B cell (primary cell): ENCODE results near the gene PLEKHG4B. TPM values are rescaled to one million over a fixed set of nuclear protein-coding genes. Genes with fewer than 3 reads are reported as not detected.

Experiments used
- ATAC-seq: fragments of 200-7000 bp; cut with Tn5 transposase; one replicate; pipeline ENCODE4 v1.10.0; 2021; ENCODE audit warnings: low read depth, mild to moderate bottlenecking, moderate number of reproducible peaks, moderate library complexity
- CTCF ChIA-PET: fragments of 350-600 bp; sonication (Branson Sonifier 250); formaldehyde crosslinking; loops from one replicate; lab custom pipeline; 2021; ENCODE audit warnings: antibody characterized with exemption, inconsistent platforms; lab: Charles Lee
- POLR2A ChIA-PET: fragments of 350-600 bp; sonication (Branson Sonifier 250); formaldehyde crosslinking; loops from one replicate; lab custom pipeline; 2021; ENCODE audit warnings: antibody characterized with exemption; lab: Charles Lee
- DNase-seq: peaks from one replicate; pipeline ENCODE4 v3.0.0; 2013
- H2AFZ ChIP-seq: 2 replicates; pipeline ENCODE4 v1.6.1; 2012; ENCODE audit warnings: mild to moderate bottlenecking, low read depth, low read length; ENCODE audit not compliant: insufficient read depth, poor library complexity, severe bottlenecking
- H3K27ac ChIP-seq, 2 donors: 1 replicate in 1 of 2; 2 replicates in 1 of 2; pipeline ENCODE4 v1.5.1; 2012 to 2013; ENCODE audit warnings: low read length in 2 of 2, mild to moderate bottlenecking in 2 of 2, moderate library complexity in 1 of 2
- H3K27me3 ChIP-seq, 4 experiments: fragments of 200-600 bp in 1 of 4; sonication (generic) in 1 of 4; replicated peaks in 1 of 4; 1 replicate in 2 of 4; 2 replicates in 2 of 4; pipeline versions ENCODE4 v1.6.1 to v1.7.0; 2013 to 2016; ENCODE audit warnings: low read length in 3 of 4, mild to moderate bottlenecking in 2 of 4, mixed read lengths in 1 of 4, moderate library complexity in 1 of 4; ENCODE audit not compliant: insufficient read depth in 4 of 4, control insufficient read depth in 3 of 4; ENCODE audit errors: control extremely low read depth in 1 of 4
- H3K36me3 ChIP-seq, 2 experiments: replicated peaks in 1 of 2; 1 replicate in 1 of 2; 2 replicates in 1 of 2; pipeline versions ENCODE4 v1.6.1 to v1.7.1; 2013; ENCODE audit warnings: low read length in 1 of 2; ENCODE audit not compliant: insufficient read depth in 2 of 2, control insufficient read depth in 1 of 2; ENCODE audit errors: control extremely low read depth in 1 of 2, extremely low read depth in 1 of 2
- H3K4me1 ChIP-seq, 2 donors: fragments of 200-600 bp in 1 of 2; sonication (generic) in 1 of 2; 1 replicate in 1 of 2; 2 replicates in 1 of 2; pipeline versions ENCODE4 v1.5.1 to v1.6.1; 2013 to 2017; ENCODE audit warnings: low read length in 2 of 2; ENCODE audit not compliant: control insufficient read depth in 2 of 2, insufficient read depth in 2 of 2
- H3K4me2 ChIP-seq: replicated peaks from 2 replicates; pipeline ENCODE3; 2012; ENCODE audit warnings: mild to moderate bottlenecking, low read depth, low read length; ENCODE audit not compliant: poor library complexity, severe bottlenecking
- H3K4me3 ChIP-seq, 5 experiments: fragments of 200-600 bp in 1 of 5; sonication (generic) in 1 of 5; 1 replicate in 3 of 5; 2 replicates in 2 of 5; pipeline versions ENCODE4 v1.5.1 to v1.7.0; 2011 to 2016; ENCODE audit warnings: low read length in 4 of 5, mild to moderate bottlenecking in 4 of 5, low read depth in 2 of 5, control low read depth in 1 of 5, moderate library complexity in 1 of 5; ENCODE audit not compliant: insufficient read depth in 1 of 5; ENCODE audit errors: control extremely low read depth in 1 of 5, extremely low read depth in 1 of 5
- H3K79me2 ChIP-seq: fragments of 200-600 bp; sonication (generic); one replicate; pipeline ENCODE4 v1.6.0; 2016; ENCODE audit warnings: low read length; ENCODE audit not compliant: control insufficient read depth, insufficient read depth
- H3K9ac ChIP-seq: fragments of 200-600 bp; sonication (generic); 2 replicates; pipeline ENCODE4 v1.6.1; 2017; ENCODE audit warnings: mild to moderate bottlenecking, low read length, moderate library complexity
- H3K9me3 ChIP-seq, 3 donors: one replicate each; pipeline versions ENCODE4 v1.6.1 to v1.7.1; 2013; ENCODE audit warnings: low read length in 2 of 3; ENCODE audit not compliant: control insufficient read depth in 2 of 3, insufficient read depth in 1 of 3; ENCODE audit errors: control extremely low read depth in 1 of 3
- H4K20me1 ChIP-seq: 2 replicates; pipeline ENCODE4 v1.6.0; 2012; ENCODE audit warnings: mild to moderate bottlenecking, low read length; ENCODE audit not compliant: insufficient read depth, control insufficient read depth, poor library complexity, severe bottlenecking
- H3K27ac Mint-ChIP-seq: one replicate; pipeline ENCODE4 v1.8.0; 2021; ENCODE audit warnings: mixed read lengths
- H3K27me3 Mint-ChIP-seq: one replicate; pipeline ENCODE4 v1.8.0; 2021; ENCODE audit warnings: mixed read lengths
- H3K4me1 Mint-ChIP-seq: one replicate; pipeline ENCODE4 v1.8.0; 2021; ENCODE audit warnings: mixed read lengths
- H3K4me3 Mint-ChIP-seq: one replicate; pipeline ENCODE4 v1.8.0; 2021; ENCODE audit warnings: mixed read lengths
- H3K9me3 Mint-ChIP-seq: one replicate; pipeline ENCODE4 v1.8.0; 2022; ENCODE audit warnings: mixed read lengths; ENCODE audit not compliant: insufficient read depth
- EZH2 ChIP-seq: IDR thresholded peaks from 2 replicates; pipeline ENCODE4 v1.6.1; 2012; ENCODE audit warnings: borderline replicate concordance, low read depth, mild to moderate bottlenecking, moderate library complexity, low read length; ENCODE audit not compliant: insufficient read depth, poor library complexity, severe bottlenecking
- WGBS: methylation state at CpG from one replicate; pipeline ENCODE4 v1.1.5; 2013; ENCODE audit warnings: missing lambda C conversion rate; ENCODE audit not compliant: insufficient coverage; 5-methylcytosine and 5-hydroxymethylcytosine counted together
- intact Hi-C: fragments of 100-400 bp; cut with micrococcal nuclease; formaldehyde crosslinking; loops from one replicate; pipeline ENCODE4 v1.10.0; 2022
- polyA plus RNA-seq: library from polyadenylated mRNA; depleted of rRNA; stranded (reverse); fragments of >200 nt; gene quantifications from 2 replicates; pipeline ENCODE4 v1.2.3, GENCODE V29; 2012
- total RNA-seq, 2 donors: library from RNA; stranded (reverse); fragments of 120-200 nt in 1 of 2; gene quantifications; 1 replicate in 1 of 2; 2 replicates in 1 of 2; pipeline versions ENCODE4 v1.2.3 to v1.2.4, GENCODE V29; 2013 to 2022
- TF ChIP-seq, protein P1 (sequence below): fragments of 200-600 bp; IDR thresholded peaks from one replicate; pipeline ENCODE4 v1.8.0; 2022; ENCODE audit warnings: antibody characterized with exemption, mild to moderate bottlenecking

Gene PLEKHG4B
- total and polyA plus RNA-seq, 2 donors (not counting 1 experiment from before 2014, with no cell fraction given), result not detected

DNA sequence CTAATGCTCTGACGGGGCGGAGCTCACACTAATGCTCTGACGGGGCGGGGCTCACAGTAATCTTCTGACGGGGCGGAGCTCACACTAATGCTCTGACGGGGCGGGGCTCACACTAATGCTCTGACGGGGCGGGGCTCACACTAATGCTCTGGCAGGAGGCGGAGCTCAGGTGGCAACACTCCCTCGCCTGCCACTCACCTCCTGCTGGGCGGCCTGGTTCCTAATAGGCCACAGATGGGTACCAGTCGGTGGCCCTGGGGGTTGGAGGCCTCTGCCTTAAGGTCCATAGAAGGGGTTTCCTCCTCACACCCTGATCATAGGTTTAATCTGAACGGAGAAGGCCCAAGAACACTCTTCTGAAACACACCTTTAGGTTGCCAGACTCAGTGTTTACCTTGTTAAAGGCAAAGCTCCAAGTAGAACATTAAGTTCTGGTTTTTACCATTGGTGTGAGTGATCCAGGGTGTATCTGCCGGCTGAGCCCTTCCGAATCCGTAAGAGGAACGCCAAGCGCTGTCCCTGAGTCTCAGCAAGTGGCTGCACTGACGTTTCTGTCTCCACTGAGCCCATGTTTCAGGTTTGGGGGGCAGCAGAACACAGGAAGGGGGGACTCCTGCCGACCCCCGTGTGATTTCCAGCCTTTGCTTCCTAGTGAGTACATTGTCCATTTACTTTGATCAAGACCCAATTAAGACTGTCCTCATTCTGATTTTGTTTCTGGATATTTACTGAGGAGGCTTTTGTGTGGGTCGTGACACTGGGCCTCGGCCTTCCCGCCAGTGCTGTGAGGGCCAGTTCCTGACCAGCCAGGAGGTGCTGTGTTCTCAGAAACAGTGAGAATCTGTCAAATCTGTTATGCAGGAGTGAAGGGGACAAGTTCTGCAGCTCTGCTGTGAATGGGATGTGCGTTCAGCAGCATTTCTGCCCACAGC lies 74.7 kb downstream of the PLEKHG4B start:
- Histone ChIP-seq H3K36me3 (no peaks in the 10 kb centered on the region), H4K20me1 (no peaks in the 10 kb centered on the region), H3K4me2 (no peak overlapping the region), H3K79me2 (no peaks in the 10 kb centered on the region), H3K4me1 (no peaks in the 10 kb centered on the region), H2AFZ (no peak overlapping the region), H3K9me3 (peaks cover 0 to 6% (median 0%) of the 10 kb centered on the region in 3 donors), H3K27me3 (no peaks in the 10 kb centered on the region), H3K4me3 (no peak overlapping the region), H3K9ac (no peak overlapping the region), H3K27ac (no peak overlapping the region)
- no peaks in the 10 kb centered on the region for H3K9me3 Mint-ChIP-seq
- ATAC-seq, result no peak
- 97% methylated on average over 15 of the region's 27 CpGs for WGBS
- H3K27ac Mint-ChIP-seq, result no peak overlapping the region
- POLR2A ChIA-PET, result no interaction called here
- CTCF ChIA-PET, result no interaction called here
- H3K4me1 Mint-ChIP-seq, result no peaks in the 10 kb centered on the region
- no peak overlapping the region for H3K4me3 Mint-ChIP-seq
- intact Hi-C loops, result no loop called here
- no peaks in the 10 kb centered on the region for H3K27me3 Mint-ChIP-seq
- TF ChIP-seq, protein P1, sequence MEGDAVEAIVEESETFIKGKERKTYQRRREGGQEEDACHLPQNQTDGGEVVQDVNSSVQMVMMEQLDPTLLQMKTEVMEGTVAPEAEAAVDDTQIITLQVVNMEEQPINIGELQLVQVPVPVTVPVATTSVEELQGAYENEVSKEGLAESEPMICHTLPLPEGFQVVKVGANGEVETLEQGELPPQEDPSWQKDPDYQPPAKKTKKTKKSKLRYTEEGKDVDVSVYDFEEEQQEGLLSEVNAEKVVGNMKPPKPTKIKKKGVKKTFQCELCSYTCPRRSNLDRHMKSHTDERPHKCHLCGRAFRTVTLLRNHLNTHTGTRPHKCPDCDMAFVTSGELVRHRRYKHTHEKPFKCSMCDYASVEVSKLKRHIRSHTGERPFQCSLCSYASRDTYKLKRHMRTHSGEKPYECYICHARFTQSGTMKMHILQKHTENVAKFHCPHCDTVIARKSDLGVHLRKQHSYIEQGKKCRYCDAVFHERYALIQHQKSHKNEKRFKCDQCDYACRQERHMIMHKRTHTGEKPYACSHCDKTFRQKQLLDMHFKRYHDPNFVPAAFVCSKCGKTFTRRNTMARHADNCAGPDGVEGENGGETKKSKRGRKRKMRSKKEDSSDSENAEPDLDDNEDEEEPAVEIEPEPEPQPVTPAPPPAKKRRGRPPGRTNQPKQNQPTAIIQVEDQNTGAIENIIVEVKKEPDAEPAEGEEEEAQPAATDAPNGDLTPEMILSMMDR, result no peak
- TF ChIP-seq EZH2, result no peak
- no peak for DNase-seq

DNA sequence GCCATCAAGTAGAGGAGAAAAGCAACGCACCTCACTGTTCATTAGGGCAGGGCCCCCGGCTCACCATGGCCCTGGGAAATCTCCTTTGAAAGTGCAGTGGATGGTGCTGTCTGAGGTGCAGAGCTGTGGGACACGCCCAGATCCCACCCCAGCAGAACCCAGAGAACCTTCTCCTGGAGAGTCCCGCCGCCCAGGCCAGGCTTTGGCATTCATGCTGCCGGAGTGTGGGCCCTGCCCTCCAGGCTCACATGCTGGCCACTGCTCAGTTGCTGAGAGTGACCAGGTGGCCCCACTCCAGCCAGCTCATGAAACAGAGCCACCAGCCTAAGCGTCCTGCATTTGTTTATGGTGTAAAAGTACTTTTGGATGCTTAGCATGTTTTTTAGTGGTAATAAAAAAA lies 75.5 kb downstream of the PLEKHG4B start:
- Mint-ChIP-seq H3K27me3 (no peaks in the 10 kb centered on the region), H3K4me3 (no peak overlapping the region), H3K9me3 (no peaks in the 10 kb centered on the region), H3K27ac (no peak overlapping the region), H3K4me1 (no peaks in the 10 kb centered on the region)
- no peak overlapping the region for H3K4me3 ChIP-seq
- no peak overlapping the region for H3K9ac ChIP-seq
- H3K4me2 ChIP-seq, result no peak overlapping the region
- no peak overlapping the region for H3K27ac ChIP-seq
- H3K79me2 ChIP-seq, result no peaks in the 10 kb centered on the region
- ATAC-seq (no peak), DNase-seq (no peak)
- no peak overlapping the region for H2AFZ ChIP-seq
- TF ChIP-seq EZH2, result no peak
- TF ChIP-seq, protein P1, result no peak
- H3K4me1 ChIP-seq, result no peaks in the 10 kb centered on the region
- H3K9me3 ChIP-seq, result peaks cover 0 to 6% (median 0%) of the 10 kb centered on the region in 3 donors
- H3K27me3 ChIP-seq, result no peaks in the 10 kb centered on the region
- 96% methylated on average over 6 of the region's 7 CpGs for WGBS
- H4K20me1 ChIP-seq, result no peaks in the 10 kb centered on the region
- CTCF ChIA-PET, result no interaction called here
- POLR2A ChIA-PET, result no interaction called here
- intact Hi-C loops, result no loop called here
- H3K36me3 ChIP-seq, result no peaks in the 10 kb centered on the region
